Left ventricle myocardium inferior (tissue), 1 donor: ENCODE data around the gene MCM7. TPM values are rescaled to one million over a fixed set of nuclear protein-coding genes. Genes with fewer than 3 reads are reported as not detected.

Experiments
- DNase-seq: peaks from one replicate; pipeline ENCODE4 v3.0.0-alpha.2; 2020
- H3K27ac ChIP-seq: fragments of 200-600 bp; replicated peaks from 2 replicates; pipeline ENCODE4 v1.8.0; 2021
- H3K27me3 ChIP-seq: fragments of 200-600 bp; 2 replicates; pipeline ENCODE4 v1.8.0; 2021; ENCODE audit warnings: low read depth
- H3K36me3 ChIP-seq: fragments of 200-600 bp; 2 replicates; pipeline ENCODE4 v1.8.0; 2021
- H3K4me1 ChIP-seq: fragments of 200-600 bp; 2 replicates; pipeline ENCODE4 v1.8.0; 2021
- H3K4me3 ChIP-seq: fragments of 200-600 bp; 2 replicates; pipeline ENCODE4 v1.8.0; 2021; ENCODE audit warnings: mild to moderate bottlenecking, moderate library complexity
- H3K9me3 ChIP-seq: fragments of 200-600 bp; replicated peaks from 2 replicates; pipeline ENCODE4 v1.8.0; 2021
- CTCF ChIP-seq: fragments of 200-600 bp; IDR thresholded peaks from 2 replicates; pipeline ENCODE4 v1.8.0; 2021; ENCODE audit warnings: antibody characterized with exemption, mild to moderate bottlenecking, borderline replicate concordance
- intact Hi-C: fragments of 100-400 bp; cut with micrococcal nuclease; formaldehyde crosslinking; loops from one replicate; pipeline ENCODE4 v1.11.0; 2022
- total RNA-seq: library from RNA; stranded (reverse); fragmentation: NEBNext Ultra II Directional; extraction: Animal tissue kit (Norgen Biotek cat#: 25700); gene quantifications from one replicate; pipeline ENCODE4 v1.2.1, GENCODE V29; 2021
- donor health status: DM: no; HTN: yes; CAD: no; lungs with severe emphysema.

MCM7 gene
- total RNA-seq, 1 donor from 2014 or later: 21.1 TPM

- H3K27ac ChIP-seq: no peak overlapping the region
- DNase-seq: no peak
- H3K9me3 ChIP-seq: peaks cover 4% of the 10 kb centered on the region
- H3K4me3 ChIP-seq: no peak overlapping the region
- peaks cover 63% of the 10 kb centered on the region for H3K36me3 ChIP-seq
- peaks cover 20% of the 10 kb centered on the region for H3K4me1 ChIP-seq
- TF ChIP-seq CTCF: no peak
- no peaks in the 10 kb centered on the region for H3K27me3 ChIP-seq
- intact Hi-C loops: no loop called here
Observed at GRCh38 chr7:100064162-100064561, 37.0 kb downstream of the MCM7 start.

GRCh38 chr7:100063376-100063775 lies 37.8 kb downstream of the MCM7 start:
- no peaks in the 10 kb centered on the region for H3K27me3 ChIP-seq
- H3K4me1 ChIP-seq: peaks cover 20% of the 10 kb centered on the region
- no peak overlapping the region for H3K27ac ChIP-seq
- intact Hi-C loops: no loop called here
- peaks cover 63% of the 10 kb centered on the region for H3K36me3 ChIP-seq
- H3K9me3 ChIP-seq: no peaks in the 10 kb centered on the region
- DNase-seq: no peak
- no peak for TF ChIP-seq CTCF
- H3K4me3 ChIP-seq: no peak overlapping the region

GRCh38 chr7:100061518-100062193 lies 39.5 kb downstream of the MCM7 start:
- DNase-seq: no peak
- no peak overlapping the region for H3K27ac ChIP-seq
- no peaks in the 10 kb centered on the region for H3K27me3 ChIP-seq
- TF ChIP-seq CTCF: no peak
- peaks cover 18% of the 10 kb centered on the region for H3K4me1 ChIP-seq
- intact Hi-C loops: no loop called here
- H3K9me3 ChIP-seq: no peaks in the 10 kb centered on the region
- no peak overlapping the region for H3K4me3 ChIP-seq
- H3K36me3 ChIP-seq: peaks cover 79% of the 10 kb centered on the region

- TF ChIP-seq CTCF: no peak
- Histone ChIP-seq H3K27ac (no peak overlapping the region), H3K9me3 (no peaks in the 10 kb centered on the region), H3K27me3 (no peaks in the 10 kb centered on the region), H3K4me1 (no peaks in the 10 kb centered on the region), H3K36me3 (peaks cover 74% of the 10 kb centered on the region), H3K4me3 (no peak overlapping the region)
- DNase-seq: no peak
- intact Hi-C loops: no loop called here
Observed at GRCh38 chr7:100059251-100059739, 41.9 kb downstream of the MCM7 start.

GRCh38 chr7:100057006-100057405 lies 44.2 kb downstream of the MCM7 start:
- intact Hi-C loops: no loop called here
- TF ChIP-seq CTCF: no peak
- H3K36me3 ChIP-seq: peaks cover 57% of the 10 kb centered on the region
- peaks cover 10% of the 10 kb centered on the region for H3K4me1 ChIP-seq
- DNase-seq: no peak
- no peaks in the 10 kb centered on the region for H3K9me3 ChIP-seq
- no peak overlapping the region for H3K4me3 ChIP-seq
- no peaks in the 10 kb centered on the region for H3K27me3 ChIP-seq
- no peak overlapping the region for H3K27ac ChIP-seq
